ENCODE measurements around the gene PDPR.
"Not testable (repeated sequence)": the region's sequence is repeated elsewhere in the genome, so short reads cannot be mapped to it uniquely, and the experiment has no call there.

Gene PDPR

GRCh38 chr16:70159355-70160348 lies 45.5 kb downstream of the PDPR start:
- DNase-seq (ENCODE audit: insufficient read length, low spot score) = peak; percentile 59
- FAIRE-seq = peak; percentile 92

- peak; percentile 16 for FAIRE-seq
- peak; percentile 18 for DNase-seq (ENCODE audit: insufficient read length, low spot score)
Observed at GRCh38 chr16:70160388-70160787, 46.3 kb downstream of the PDPR start.

- FAIRE-seq (no peak), DNase-seq (ENCODE audit: insufficient read length, low spot score) (no peak)
Observed at GRCh38 chr16:70160821-70161220, 46.7 kb downstream of the PDPR start.

GRCh38 chr16:70161350-70161749 lies 47.2 kb downstream of the PDPR start:
- FAIRE-seq = peak; percentile 69
- no peak for DNase-seq (ENCODE audit: insufficient read length, low spot score)

- peak; percentile 95 for FAIRE-seq
- DNase-seq (ENCODE audit: insufficient read length, low spot score) = peak; percentile 71
Observed at GRCh38 chr16:70162041-70162451, 47.9 kb downstream of the PDPR start.

- FAIRE-seq = no peak
Observed at GRCh38 chr16:70163596-70163995, 49.5 kb downstream of the PDPR start.

GRCh38 chr16:70166688-70167087 lies 52.6 kb downstream of the PDPR start:
- not testable (repeated sequence) for FAIRE-seq; DNase-seq (ENCODE audit: insufficient read length, low spot score)

More at GRCh38 chr16:70163596-70163995, 49.5 kb downstream of the PDPR start:
- no peak for DNase-seq (ENCODE audit: insufficient read length, low spot score)

- DNase-seq (ENCODE audit: insufficient read length, low spot score); FAIRE-seq: not testable (repeated sequence)
Observed at GRCh38 chr16:70173212-70173837, 59.2 kb downstream of the PDPR start, which contains the start of gene CLEC18C. Gene CLEC18C, plus strand, starts transcription at chr16:70173787. Its CDS starts 492 bp downstream, at chr16:70174279.

GRCh38 chr16:70173916-70174315 lies 59.8 kb downstream of the PDPR start:
- not testable (repeated sequence) for FAIRE-seq; DNase-seq (ENCODE audit: insufficient read length, low spot score)

- DNase-seq (ENCODE audit: insufficient read length, low spot score); FAIRE-seq: not testable (repeated sequence)
Observed at GRCh38 chr16:70174387-70174932, 60.3 kb downstream of the PDPR start.

- not testable (repeated sequence) for DNase-seq (ENCODE audit: insufficient read length, low spot score); FAIRE-seq
Observed at GRCh38 chr16:70187858-70188607, 73.9 kb downstream of the PDPR start.

GRCh38 chr16:70188608-70188915 lies 74.4 kb downstream of the PDPR start:
- DNase-seq (ENCODE audit: insufficient read length, low spot score); FAIRE-seq: not testable (repeated sequence)

- FAIRE-seq = not testable (repeated sequence)
Observed at GRCh38 chr16:70190574-70190973, 76.4 kb downstream of the PDPR start.

GRCh38 chr16:70196683-70197300 lies 82.7 kb downstream of the PDPR start:
- not testable (repeated sequence) for DNase-seq (ENCODE audit: insufficient read length, low spot score)
- peak; percentile 74 for FAIRE-seq

More at GRCh38 chr16:70190574-70190973, 76.4 kb downstream of the PDPR start:
- DNase-seq (ENCODE audit: insufficient read length, low spot score) = not testable (repeated sequence)

GRCh38 chr16:70197611-70198010 lies 83.5 kb downstream of the PDPR start:
- not testable (repeated sequence) for DNase-seq (ENCODE audit: insufficient read length, low spot score); FAIRE-seq

GRCh38 chr16:70198230-70198629 lies 84.1 kb downstream of the PDPR start:
- FAIRE-seq = not testable (repeated sequence)

GRCh38 chr16:70198666-70199065 lies 84.5 kb downstream of the PDPR start:
- not testable (repeated sequence) for FAIRE-seq; DNase-seq (ENCODE audit: insufficient read length, low spot score)

More at GRCh38 chr16:70198230-70198629, 84.1 kb downstream of the PDPR start:
- DNase-seq (ENCODE audit: insufficient read length, low spot score) = not testable (repeated sequence)

GRCh38 chr16:70199170-70199569 lies 85.0 kb downstream of the PDPR start:
- FAIRE-seq; DNase-seq (ENCODE audit: insufficient read length, low spot score): not testable (repeated sequence)

GRCh38 chr16:70200063-70200462 lies 85.9 kb downstream of the PDPR start:
- DNase-seq (ENCODE audit: insufficient read length, low spot score); FAIRE-seq: not testable (repeated sequence)

- DNase-seq (ENCODE audit: insufficient read length, low spot score); FAIRE-seq: not testable (repeated sequence)
Observed at GRCh38 chr16:70203508-70203907, 89.4 kb downstream of the PDPR start.
